ENCODE measurements around the gene MPC1L.

DNA sequence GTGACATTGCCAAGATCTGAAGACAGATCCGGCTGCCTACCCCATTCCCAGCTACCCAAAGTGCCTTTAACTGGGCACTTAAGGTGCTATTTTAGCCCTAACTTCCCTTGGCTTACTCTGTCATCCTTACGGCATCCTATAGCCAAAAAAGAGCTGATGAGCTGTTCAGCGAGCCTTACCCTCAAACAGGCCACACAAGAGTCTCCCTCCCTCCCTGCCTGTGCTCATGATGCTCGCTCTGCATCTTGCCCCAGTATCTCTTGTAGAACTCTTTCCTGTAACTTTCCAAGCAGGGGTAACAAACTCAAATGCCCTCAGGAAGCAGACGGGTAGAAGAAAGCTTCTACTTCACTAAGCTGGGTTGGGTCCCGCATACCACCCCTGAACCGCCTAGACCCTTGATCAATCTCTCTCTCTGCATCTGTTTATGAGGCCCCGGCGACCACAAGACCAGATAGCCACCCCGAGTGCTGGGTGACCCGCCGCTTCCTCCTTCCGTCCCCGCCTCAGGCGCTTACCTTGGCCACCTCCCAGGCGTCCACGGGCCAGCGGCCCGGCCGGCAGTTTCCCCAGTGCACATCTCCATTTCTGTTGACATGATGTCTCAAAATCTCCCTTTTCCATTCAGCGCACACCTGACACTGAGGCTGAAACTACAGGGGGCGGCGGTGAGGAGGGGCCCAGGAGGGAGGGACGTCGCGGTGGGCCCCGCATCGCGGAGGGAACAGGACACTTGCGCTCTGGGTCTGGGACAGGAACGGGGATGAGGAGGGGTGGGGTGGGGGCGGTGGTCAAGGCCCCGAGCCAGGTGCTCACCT, 23.5 kb downstream of the MPC1L start:
- TF ChIP-seq, protein P1, sequence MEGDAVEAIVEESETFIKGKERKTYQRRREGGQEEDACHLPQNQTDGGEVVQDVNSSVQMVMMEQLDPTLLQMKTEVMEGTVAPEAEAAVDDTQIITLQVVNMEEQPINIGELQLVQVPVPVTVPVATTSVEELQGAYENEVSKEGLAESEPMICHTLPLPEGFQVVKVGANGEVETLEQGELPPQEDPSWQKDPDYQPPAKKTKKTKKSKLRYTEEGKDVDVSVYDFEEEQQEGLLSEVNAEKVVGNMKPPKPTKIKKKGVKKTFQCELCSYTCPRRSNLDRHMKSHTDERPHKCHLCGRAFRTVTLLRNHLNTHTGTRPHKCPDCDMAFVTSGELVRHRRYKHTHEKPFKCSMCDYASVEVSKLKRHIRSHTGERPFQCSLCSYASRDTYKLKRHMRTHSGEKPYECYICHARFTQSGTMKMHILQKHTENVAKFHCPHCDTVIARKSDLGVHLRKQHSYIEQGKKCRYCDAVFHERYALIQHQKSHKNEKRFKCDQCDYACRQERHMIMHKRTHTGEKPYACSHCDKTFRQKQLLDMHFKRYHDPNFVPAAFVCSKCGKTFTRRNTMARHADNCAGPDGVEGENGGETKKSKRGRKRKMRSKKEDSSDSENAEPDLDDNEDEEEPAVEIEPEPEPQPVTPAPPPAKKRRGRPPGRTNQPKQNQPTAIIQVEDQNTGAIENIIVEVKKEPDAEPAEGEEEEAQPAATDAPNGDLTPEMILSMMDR (optimal IDR thresholded peaks at IDR 0.05 in 1 of 3, IDR thresholded peaks at IDR 0.05 in 1 of 3, conservative IDR thresholded peaks at IDR 0.05 in 1 of 3; ENCODE audit: extremely low read depth in 1 of 3, insufficient read depth in 2 of 3, low read length in 3 of 3), result no peak
- no peak for TF ChIP-seq EZH2 (IDR thresholded peaks at IDR 0.05; ENCODE audit: low read length)
